GM19238 (cell line): ENCODE results near the gene ATP2C1.
"Not testable (repeated sequence)": the region's sequence is repeated elsewhere in the genome, so short reads cannot be mapped to it uniquely, and the experiment has no call there.

ENCODE experiments used
- DNase-seq: peaks from one replicate; pipeline ENCODE4 v3.0.0; 2011; ENCODE audit warnings: low spot score; ENCODE audit not compliant: insufficient read length

ATP2C1 gene

DNA sequence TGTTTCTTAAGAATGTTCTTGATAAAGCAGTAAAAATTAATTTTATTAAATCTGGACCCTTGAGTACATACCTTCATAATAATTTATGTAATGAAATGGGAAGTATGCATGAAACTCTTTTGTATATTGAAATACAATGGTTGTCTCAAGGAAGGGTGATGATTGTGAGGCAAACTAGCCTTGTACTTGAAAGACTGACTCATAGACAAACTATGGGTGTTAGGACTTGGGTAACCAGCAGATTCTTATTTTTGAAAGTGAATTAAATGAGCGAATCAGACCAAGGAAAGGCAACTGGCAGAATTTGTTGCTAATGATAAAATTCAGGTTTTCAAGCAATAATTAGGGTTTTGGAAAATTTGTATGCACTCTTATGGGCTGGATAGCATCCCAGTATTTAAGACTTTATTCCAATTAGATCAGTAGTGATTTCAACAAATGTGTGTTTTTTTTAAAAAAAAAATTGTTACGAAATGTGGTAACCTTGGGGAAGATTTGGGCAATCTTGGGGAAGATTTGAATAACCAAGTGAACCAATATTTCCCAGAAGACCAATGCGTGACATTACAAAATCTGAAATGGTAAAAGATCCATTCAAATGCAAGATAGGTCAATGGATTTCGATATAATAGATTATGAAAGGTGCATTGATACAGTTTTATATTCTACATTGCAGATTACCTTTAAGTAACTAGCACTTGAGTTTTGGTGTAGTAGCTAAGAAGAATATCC is 42.0 kb downstream of the ATP2C1 start:
- DNase-seq = no peak

GRCh38 chr3:130939753-130940152 is 45.9 kb downstream of the ATP2C1 start:
- DNase-seq = no peak

DNA sequence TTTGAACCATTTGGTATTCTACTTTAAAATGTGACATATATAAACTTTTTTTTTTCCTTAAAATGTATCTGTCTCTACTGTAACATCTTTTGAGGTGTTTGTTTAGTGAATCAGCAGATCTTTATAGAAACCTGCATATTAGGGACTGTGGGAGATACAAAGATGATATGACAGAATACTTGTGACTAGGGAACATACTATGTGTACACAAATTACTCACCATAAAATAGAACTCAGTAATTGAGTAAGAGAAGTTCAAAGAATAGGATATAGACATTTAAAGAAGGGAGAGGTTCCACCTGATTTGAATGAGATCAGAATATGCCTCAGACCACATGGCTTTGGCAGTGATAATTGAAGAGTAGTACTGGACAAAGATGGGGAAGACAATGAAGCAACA is 47.9 kb downstream of the ATP2C1 start:
- no peak for DNase-seq

GRCh38 chr3:130946882-130947281 is 53.0 kb downstream of the ATP2C1 start:
- no peak for DNase-seq

- no peak for DNase-seq
These were observed 54.3 kb downstream of the ATP2C1 start for GRCh38 chr3:130948001-130948773.

GRCh38 chr3:130948929-130949328 is 55.0 kb downstream of the ATP2C1 start:
- no peak for DNase-seq

DNA sequence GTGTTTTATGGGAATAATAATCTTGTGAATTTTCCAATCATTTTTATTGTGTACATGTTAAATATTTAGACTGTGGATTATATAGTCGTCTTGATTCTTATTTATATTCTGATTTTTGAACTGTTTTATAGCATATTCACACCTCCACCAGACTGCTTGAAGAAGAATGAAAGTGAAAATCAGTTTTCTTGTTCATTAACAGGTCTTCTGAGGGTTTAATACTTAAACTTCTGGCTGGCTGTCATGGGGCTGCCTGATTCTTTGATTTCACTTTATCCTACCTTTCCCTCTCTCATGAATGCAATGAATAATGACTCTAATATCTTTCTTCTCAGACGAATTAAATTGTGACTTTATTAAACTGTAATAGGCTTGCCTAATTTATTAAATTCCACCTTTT is 56.2 kb downstream of the ATP2C1 start:
- no peak for DNase-seq

GRCh38 chr3:130950641-130951040 is 56.8 kb downstream of the ATP2C1 start:
- DNase-seq = no peak

GRCh38 chr3:130955481-130955880 is 61.6 kb downstream of the ATP2C1 start:
- no peak for DNase-seq

GRCh38 chr3:130956281-130956680 is 62.4 kb downstream of the ATP2C1 start:
- DNase-seq = no peak

GRCh38 chr3:130956721-130957120 is 62.8 kb downstream of the ATP2C1 start:
- no peak for DNase-seq

DNA sequence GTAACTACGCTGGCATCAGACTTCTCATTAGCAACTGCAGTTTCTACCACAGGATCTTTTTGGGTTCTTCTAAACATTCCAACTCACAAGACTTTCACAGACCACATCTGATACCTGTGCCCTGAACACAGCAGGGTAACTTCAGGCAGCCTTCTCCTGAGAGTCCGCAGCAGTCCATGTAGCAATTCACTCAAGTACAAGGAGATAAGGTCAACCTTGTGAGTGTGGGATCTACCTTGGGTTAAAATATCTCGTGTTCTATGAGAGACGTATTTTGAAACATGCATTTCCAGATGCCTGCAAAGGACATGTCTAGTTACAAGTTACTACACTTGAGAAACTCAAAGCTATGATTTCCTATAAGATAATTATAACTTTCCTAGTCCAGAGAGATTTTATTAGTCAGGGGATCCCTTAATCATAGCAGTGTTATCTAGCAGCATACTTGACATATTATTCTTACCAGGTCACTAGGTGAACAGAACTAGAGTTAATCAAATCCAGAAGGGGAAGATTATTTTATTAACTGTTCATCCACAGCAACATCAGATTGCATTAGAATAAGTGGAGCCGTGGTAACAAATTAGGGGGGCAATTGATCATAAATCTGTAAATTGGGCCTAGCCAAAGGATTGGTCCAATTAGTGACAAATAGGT is 66.4 kb downstream of the ATP2C1 start:
- no peak for DNase-seq

DNA sequence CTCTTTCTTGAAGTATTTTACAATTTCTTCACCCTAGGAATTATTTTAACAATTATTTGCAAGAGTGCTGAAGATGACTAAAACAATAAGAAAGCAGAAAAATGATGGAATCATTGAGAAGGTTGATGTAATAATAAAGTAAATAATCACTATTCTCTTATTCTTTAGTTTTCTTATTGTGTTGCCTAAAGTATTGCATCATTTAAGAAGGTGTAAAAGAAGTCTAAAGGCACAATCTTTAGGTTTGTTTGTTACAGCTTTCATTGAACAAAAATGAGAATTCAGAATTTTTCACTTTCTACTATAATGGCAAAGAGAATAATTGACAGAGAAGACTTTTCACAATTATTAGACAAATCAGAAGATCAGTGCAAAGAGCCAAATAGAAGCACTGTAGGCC is 67.6 kb downstream of the ATP2C1 start:
- DNase-seq = no peak

DNA sequence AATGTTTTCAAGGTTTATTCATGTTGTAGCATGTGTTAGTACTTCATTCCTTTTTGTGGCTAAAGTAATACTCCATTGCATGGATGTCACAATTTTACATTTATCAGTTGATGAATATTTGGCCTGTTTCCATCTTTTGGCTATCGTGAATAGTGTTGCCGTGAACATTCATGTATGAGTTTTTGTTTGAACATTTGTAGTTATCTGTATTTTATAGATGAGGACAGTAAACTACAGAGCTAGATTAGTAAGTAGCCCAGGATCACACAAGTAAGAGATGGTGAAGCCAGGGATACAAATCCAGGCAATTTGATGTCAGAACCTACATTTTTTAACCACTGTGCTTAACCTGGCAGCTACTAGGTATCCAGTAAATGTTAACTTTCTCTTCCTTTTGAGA is 69.6 kb downstream of the ATP2C1 start:
- DNase-seq = no peak

DNA sequence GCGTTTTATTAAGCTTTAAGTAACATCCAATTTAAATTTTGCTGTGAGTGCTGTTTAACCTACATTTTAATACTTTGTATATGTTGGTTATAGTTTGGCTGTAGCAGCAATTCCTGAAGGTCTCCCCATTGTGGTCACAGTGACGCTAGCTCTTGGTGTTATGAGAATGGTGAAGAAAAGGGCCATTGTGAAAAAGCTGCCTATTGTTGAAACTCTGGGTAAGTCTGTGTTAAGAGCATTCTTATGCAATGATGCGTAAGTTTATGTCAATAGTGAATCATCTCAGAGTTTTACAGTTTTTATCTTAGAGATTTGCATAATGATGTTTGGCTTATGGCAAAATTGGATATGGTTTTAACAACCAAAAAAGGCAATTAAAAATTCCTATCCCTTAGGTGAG is 70.0 kb downstream of the ATP2C1 start:
- DNase-seq = no peak

DNA sequence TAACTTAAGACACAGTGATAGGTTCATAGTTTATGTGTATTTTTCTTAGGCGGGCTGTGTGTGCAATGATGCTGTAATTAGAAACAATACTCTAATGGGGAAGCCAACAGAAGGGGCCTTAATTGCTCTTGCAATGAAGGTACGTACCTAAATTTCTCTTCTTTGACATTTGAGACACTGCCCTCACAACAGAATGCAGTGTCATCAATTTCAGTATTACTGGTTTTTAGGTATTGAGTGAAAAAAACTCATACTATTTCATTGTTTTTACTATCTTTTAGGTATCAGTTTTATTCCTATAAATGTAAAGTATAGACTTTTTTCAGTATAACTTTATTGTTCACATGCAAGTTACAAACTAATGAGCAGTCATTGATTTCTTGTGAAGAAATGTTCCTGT is 73.4 kb downstream of the ATP2C1 start:
- DNase-seq = no peak

DNA sequence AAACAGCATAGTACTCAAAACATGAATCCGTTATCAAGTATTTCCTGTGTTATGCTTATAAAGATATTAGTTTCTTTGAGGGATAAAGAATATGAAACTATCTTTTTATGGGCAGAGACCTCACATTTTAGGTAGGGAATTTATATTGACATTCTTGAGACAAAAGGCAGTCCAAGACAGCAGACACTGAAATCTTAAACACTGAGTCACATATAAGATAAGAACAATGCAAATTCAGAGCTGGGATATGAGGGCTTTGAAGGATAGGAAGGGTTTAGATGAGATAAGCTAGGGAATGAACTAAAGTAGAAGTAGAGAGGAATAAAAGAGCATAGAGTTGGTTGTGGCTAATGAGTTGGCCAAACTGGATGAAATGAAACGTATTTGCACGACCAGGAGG is 74.3 kb downstream of the ATP2C1 start:
- DNase-seq = no peak

- no peak for DNase-seq
These were observed 75.7 kb downstream of the ATP2C1 start for GRCh38 chr3:130969621-130970020.

- DNase-seq = no peak
These were observed 77.3 kb downstream of the ATP2C1 start for GRCh38 chr3:130971208-130971607.

DNA sequence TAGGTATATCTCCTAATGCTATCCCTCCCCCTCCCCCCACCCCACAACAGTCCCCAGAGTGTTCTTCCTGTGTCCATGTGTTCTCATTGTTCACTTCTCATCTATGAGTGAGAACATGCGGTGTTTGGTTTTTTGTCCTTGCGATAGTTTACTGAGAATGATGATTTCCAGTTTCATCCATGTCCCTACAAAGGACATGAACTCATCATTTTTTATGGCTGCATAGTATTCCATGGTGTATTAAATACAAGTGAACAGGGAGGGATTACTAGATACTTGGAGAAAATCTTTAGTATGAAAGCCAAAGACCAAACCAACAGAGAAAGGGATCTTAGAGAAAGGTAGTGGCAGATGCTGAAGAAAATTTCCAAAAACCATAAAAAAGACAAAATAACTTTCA is 78.7 kb downstream of the ATP2C1 start:
- DNase-seq = not testable (repeated sequence)

DNA sequence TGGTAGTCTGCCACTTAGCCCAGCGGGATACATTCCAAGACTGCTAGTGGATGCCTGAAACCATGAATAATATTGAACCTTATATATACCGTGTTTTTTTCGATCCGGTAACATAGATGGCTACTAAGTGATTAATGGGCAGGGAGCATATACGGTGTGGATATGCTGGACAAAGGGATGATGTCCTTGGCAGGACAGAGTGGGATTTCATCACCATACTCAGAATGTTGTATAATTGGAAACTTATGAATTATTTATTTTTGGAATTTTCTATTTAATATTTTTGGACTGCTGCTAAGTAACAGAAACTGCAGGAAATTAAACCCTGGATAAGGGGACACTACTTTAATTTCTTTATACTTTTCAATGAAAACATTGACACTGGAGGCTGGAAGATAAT is 79.5 kb downstream of the ATP2C1 start:
- DNase-seq = no peak

- DNase-seq = no peak
These were observed 80.3 kb downstream of the ATP2C1 start for GRCh38 chr3:130974201-130974600.
